HepG2 (cell line): Measurements from ENCODE around the gene PRKCZ. TPM values are rescaled to one million over a fixed set of nuclear protein-coding genes. Genes with fewer than 3 reads are reported as not detected.

Experiments
- ARNT2 ChIP-seq: sonication (generic); formaldehyde crosslinking; IDR thresholded peaks from 2 replicates; pipeline ENCODE4 v1.8.0; 2022; ENCODE audit warnings: mild to moderate bottlenecking, low read depth, missing genetic modification reagents, moderate library complexity
- ASH2L ChIP-seq: fragments of 300-600, 200-600 bp; sonication (generic); IDR thresholded peaks from 2 replicates; pipeline ENCODE4 v1.7.0; 2017; ENCODE audit warnings: low read depth, mild to moderate bottlenecking, moderate library complexity, mixed read lengths, low read length; ENCODE audit not compliant: insufficient read length
- EED ChIP-seq: sonication (generic); formaldehyde crosslinking; IDR thresholded peaks from 2 replicates; pipeline ENCODE4 v1.5.0; 2020; ENCODE audit warnings: mild to moderate bottlenecking, missing genetic modification reagents
- HDAC1 ChIP-seq: sonication (generic); formaldehyde crosslinking; IDR thresholded peaks from 2 replicates; pipeline ENCODE4 v1.5.1; 2020; ENCODE audit warnings: mild to moderate bottlenecking, missing genetic modification reagents
- HINFP ChIP-seq: sonication (generic); formaldehyde crosslinking; IDR thresholded peaks from 2 replicates; pipeline ENCODE4 v1.4.0; 2020; ENCODE audit warnings: low read depth, mild to moderate bottlenecking, missing genetic modification reagents
- LCORL ChIP-seq, 2 experiments: fragments of 450-650 bp in 1 of 2; sonication (generic) in 1 of 2; formaldehyde crosslinking in 1 of 2; IDR thresholded peaks; 2 replicates each; pipeline versions ENCODE4 v1.5.0 to v1.6.1; 2017 to 2020; ENCODE audit warnings: antibody characterized with exemption in 1 of 2, missing genetic modification reagents in 1 of 2
- LRRFIP1 ChIP-seq: sonication (generic); formaldehyde crosslinking; conservative IDR thresholded peaks from 2 replicates; pipeline ENCODE4 v1.4.0; 2020; ENCODE audit warnings: missing genetic modification reagents
- PCBP2 ChIP-seq: fragments of 200-400 bp; formaldehyde crosslinking; optimal IDR thresholded peaks from 2 replicates; pipeline ENCODE3; 2018; ENCODE audit warnings: low read length, low read depth; ENCODE audit not compliant: poor library complexity, severe bottlenecking
- POGK ChIP-seq: sonication (generic); formaldehyde crosslinking; conservative IDR thresholded peaks from 2 replicates; pipeline ENCODE4 v1.8.0; 2022; ENCODE audit warnings: mild to moderate bottlenecking, moderate library complexity, missing genetic modification reagents
- TOE1 ChIP-seq: sonication (generic); formaldehyde crosslinking; IDR thresholded peaks from 2 replicates; pipeline ENCODE4 v1.4.0; 2020; ENCODE audit warnings: mild to moderate bottlenecking, missing genetic modification reagents
- ZNF235 ChIP-seq: sonication (generic); formaldehyde crosslinking; IDR thresholded peaks from 2 replicates; pipeline ENCODE4 v1.8.1; 2023; ENCODE audit warnings: mild to moderate bottlenecking, missing genetic modification reagents, borderline replicate concordance
- ZNF326 ChIP-seq: sonication (generic); formaldehyde crosslinking; IDR thresholded peaks from 2 replicates; pipeline ENCODE4 v1.4.0; 2020; ENCODE audit warnings: missing genetic modification reagents, borderline replicate concordance
- polyA plus RNA-seq, 8 experiments: library from polyadenylated mRNA; depleted of rRNA in 3 of 8; stranded (reverse) in 7 of 8; unstranded in 1 of 8; fragments of >200 nt; fragmentation: Illumina TruSeq in 4 of 8; extraction: Trizol in 4 of 8; gene quantifications; 2 replicates each; pipeline versions ENCODE4 v1.2.1 to v1.2.3, GENCODE V29; 2011 to 2016; ENCODE audit warnings: low read depth in 4 of 8, missing spikeins in 1 of 8, mixed read lengths in 1 of 8; ENCODE audit not compliant: insufficient read depth in 1 of 8
- total RNA-seq, 5 experiments: library from RNA; depleted of rRNA; stranded (reverse); fragments of >200 nt; fragmentation: Illumina TruSeq; extraction: Trizol; gene quantifications; 2 replicates each; pipeline ENCODE4 v1.2.3, GENCODE V29; 2016; ENCODE audit warnings: low read depth in 1 of 5
- TF ChIP-seq, protein P1 (sequence below): sonication (generic); formaldehyde crosslinking; IDR thresholded peaks from 2 replicates; pipeline ENCODE4 v1.8.1; 2023; ENCODE audit warnings: mild to moderate bottlenecking, moderate library complexity, missing genetic modification reagents
- TF ChIP-seq, protein P2 (sequence below): sonication (generic); formaldehyde crosslinking; IDR thresholded peaks from 2 replicates; pipeline ENCODE4 v1.5.1; 2020; ENCODE audit warnings: mild to moderate bottlenecking, missing genetic modification reagents, moderate library complexity

PRKCZ gene
- total and polyA plus RNA-seq, 2 of the 13 experiments (the other 11 are each of a cell fraction or from before 2014, with no cell fraction given), result 34.7 to 85.2 TPM

DNA sequence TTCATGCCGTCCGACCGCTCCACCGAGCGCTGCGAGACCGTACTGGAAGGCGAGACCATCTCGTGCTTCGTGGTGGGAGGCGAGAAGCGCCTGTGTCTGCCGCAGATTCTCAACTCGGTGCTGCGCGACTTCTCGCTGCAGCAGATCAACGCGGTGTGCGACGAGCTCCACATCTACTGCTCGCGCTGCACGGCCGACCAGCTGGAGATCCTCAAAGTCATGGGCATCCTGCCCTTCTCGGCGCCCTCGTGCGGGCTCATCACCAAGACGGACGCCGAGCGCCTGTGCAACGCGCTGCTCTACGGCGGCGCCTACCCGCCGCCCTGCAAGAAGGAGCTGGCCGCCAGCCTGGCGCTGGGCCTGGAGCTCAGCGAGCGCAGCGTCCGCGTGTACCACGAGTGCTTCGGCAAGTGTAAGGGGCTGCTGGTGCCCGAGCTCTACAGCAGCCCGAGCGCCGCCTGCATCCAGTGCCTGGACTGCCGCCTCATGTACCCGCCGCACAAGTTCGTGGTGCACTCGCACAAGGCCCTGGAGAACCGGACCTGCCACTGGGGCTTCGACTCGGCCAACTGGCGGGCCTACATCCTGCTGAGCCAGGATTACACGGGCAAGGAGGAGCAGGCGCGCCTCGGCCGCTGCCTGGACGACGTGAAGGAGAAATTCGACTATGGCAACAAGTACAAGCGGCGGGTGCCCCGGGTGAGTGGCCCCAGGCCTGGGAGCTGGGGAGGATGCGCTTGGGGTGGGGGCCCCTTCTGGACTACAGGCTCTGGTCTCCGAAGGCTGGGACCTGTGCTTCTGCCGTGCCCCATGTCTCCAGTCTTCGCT lies 179.0 kb downstream of the PRKCZ start (continued):
- TF ChIP-seq LRRFIP1 (CRISPR knock-in tag) (no peak), ASH2L (peak; percentile 21), EED (CRISPR knock-in tag) (peak; percentile 88; the same call in 1 of the 2 replicates), POGK (peak; percentile 32; the same call in 1 of the 2 replicates), ZNF326 (CRISPR knock-in tag) (no peak), HDAC1 (CRISPR knock-in tag) (no peak), LCORL (IDR thresholded peaks at IDR 0.05) (no peak), LCORL (CRISPR knock-in tag; IDR thresholded peaks at IDR 0.05) (peak; percentile 61; the same call in 1 of the 2 replicates), PCBP2 (no peak), HINFP (CRISPR knock-in tag) (0 out of 2 replicates have a peak, but pooled peaks have one; percentile 53), TOE1 (CRISPR knock-in tag) (0 out of 2 replicates have a peak, but pooled peaks have one; percentile 12), ARNT2 (CRISPR knock-in tag) (peak; percentile 59; the same call in 1 of the 2 replicates), ZNF235 (CRISPR knock-in tag) (0 out of 2 replicates have a peak, but pooled peaks have one; percentile 54)
- TF ChIP-seq, protein P1, sequence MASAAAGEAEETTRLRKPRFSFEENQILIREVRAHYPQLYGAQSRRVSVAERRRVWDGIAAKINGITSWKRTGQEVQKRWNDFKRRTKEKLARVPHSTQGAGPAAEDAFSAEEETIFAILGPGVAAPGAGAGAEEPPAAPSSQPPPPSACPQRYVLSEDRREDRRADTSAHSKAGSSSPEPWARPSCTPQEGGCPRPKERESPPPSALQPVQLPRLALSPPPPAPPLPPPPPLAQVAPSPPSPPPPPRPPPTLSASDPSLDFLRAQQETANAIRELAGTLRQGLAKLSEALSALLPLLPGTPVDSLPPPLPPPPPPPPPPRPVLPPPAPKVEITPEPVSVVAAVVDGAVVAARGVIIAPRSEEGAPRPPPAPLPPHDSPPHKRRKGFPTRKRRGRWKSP, result 0 out of 2 replicates have a peak, but pooled peaks have one; percentile 32
- TF ChIP-seq, protein P2, sequence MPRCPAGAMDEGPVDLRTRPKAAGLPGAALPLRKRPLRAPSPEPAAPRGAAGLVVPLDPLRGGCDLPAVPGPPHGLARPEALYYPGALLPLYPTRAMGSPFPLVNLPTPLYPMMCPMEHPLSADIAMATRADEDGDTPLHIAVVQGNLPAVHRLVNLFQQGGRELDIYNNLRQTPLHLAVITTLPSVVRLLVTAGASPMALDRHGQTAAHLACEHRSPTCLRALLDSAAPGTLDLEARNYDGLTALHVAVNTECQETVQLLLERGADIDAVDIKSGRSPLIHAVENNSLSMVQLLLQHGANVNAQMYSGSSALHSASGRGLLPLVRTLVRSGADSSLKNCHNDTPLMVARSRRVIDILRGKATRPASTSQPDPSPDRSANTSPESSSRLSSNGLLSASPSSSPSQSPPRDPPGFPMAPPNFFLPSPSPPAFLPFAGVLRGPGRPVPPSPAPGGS, result no peak
